Breast epithelium (tissue), 3 donors: ENCODE results near the gene ARMC12.

ENCODE experiments used
- CTCF ChIP-seq, 3 donors: fragments of 450-650 bp; IDR thresholded peaks; one replicate each; pipeline ENCODE4 v1.5.1; 2016 to 2017; ENCODE audit warnings: antibody characterized with exemption in 3 of 3, mild to moderate bottlenecking in 3 of 3, moderate library complexity in 3 of 3
- POLR2A ChIP-seq: fragments of 450-650 bp; IDR thresholded peaks from one replicate; pipeline ENCODE4 v1.6.1; 2016; ENCODE audit warnings: antibody characterized with exemption, mild to moderate bottlenecking, moderate library complexity

GRCh38 chr6:35786810-35787209 lies 50.0 kb downstream of the ARMC12 start:
- TF ChIP-seq CTCF (IDR thresholded peaks at IDR 0.05) (no peak), POLR2A (no peak)
